GM21390 (cell line): ENCODE measurements around the gene C22orf15.
A peak's percentile ranks its signal among the peaks of the same experiment; 100 is the strongest.
"Not testable (repeated sequence)": the region's sequence is repeated elsewhere in the genome, so short reads cannot be mapped to it uniquely, and the experiment has no call there.

Experiments
- ATAC-seq: cut with Tn5 transposase; IDR thresholded peaks from one replicate; pipeline ENCODE4 v1.9.1; 2021; ENCODE audit not compliant: unreplicated experiment

The C22orf15 gene

GRCh38 chr22:23762842-23763578, at the start of gene C22orf15:
TSS of gene C22orf15 (plus strand) at chr22:23762990. CDS start at chr22:23763307, 317 bp downstream.
- ATAC-seq = no peak

GRCh38 chr22:23713696-23714595, 48.8 kb upstream of the C22orf15 start:
- ATAC-seq = no peak

GRCh38 chr22:23714596-23715578, 47.9 kb upstream of the C22orf15 start:
- no peak for ATAC-seq

GRCh38 chr22:23715806-23716375, 46.9 kb upstream of the C22orf15 start:
- ATAC-seq = no peak

GRCh38 chr22:23716811-23717801, 45.7 kb upstream of the C22orf15 start:
- ATAC-seq = peak; percentile 79

GRCh38 chr22:23718371-23719165, 44.2 kb upstream of the C22orf15 start:
- no peak for ATAC-seq

GRCh38 chr22:23720855-23721254, 41.9 kb upstream of the C22orf15 start:
- ATAC-seq = no peak

GRCh38 chr22:23722160-23722559, 40.6 kb upstream of the C22orf15 start:
- ATAC-seq = no peak

GRCh38 chr22:23722724-23723123, 40.1 kb upstream of the C22orf15 start:
- no peak for ATAC-seq

- ATAC-seq = not testable (repeated sequence)
Observed at GRCh38 chr22:23728108-23728507, 34.7 kb upstream of the C22orf15 start.

- no peak for ATAC-seq
Observed at GRCh38 chr22:23737696-23738095, 25.1 kb upstream of the C22orf15 start.

GRCh38 chr22:23742505-23743264, 20.1 kb upstream of the C22orf15 start:
- ATAC-seq = no peak

GRCh38 chr22:23743303-23743705, 19.5 kb upstream of the C22orf15 start:
- ATAC-seq = no peak

GRCh38 chr22:23744001-23744400, 18.8 kb upstream of the C22orf15 start:
- ATAC-seq = no peak

GRCh38 chr22:23744485-23744884, 18.3 kb upstream of the C22orf15 start:
- ATAC-seq = no peak

GRCh38 chr22:23745791-23746190, 17.0 kb upstream of the C22orf15 start:
- no peak for ATAC-seq

GRCh38 chr22:23749841-23750301, 12.9 kb upstream of the C22orf15 start:
- no peak for ATAC-seq

- ATAC-seq = no peak
Observed at GRCh38 chr22:23750367-23750713, 12.4 kb upstream of the C22orf15 start.
